ENCODE results near the gene TNKS1BP1.

Gene TNKS1BP1

DNA sequence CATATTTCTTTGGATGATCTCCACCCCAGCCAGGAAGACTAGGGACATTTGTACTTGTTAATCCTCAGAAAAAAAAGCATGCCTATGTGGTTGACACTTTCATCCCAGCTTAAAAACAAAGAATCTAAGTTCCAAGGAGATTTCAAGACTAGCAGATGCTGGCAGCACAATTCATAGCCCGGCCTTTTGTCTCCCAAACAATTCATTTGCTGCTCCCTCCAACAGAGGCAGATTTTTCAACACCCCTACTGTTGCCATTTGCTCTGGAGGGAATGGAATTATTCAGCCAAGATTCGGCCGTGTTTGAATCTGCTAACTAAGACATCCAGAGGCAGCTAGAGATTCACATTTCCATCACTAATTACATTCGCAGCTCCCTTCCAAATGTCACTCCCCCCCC is 28.7 kb upstream of the TNKS1BP1 start:
- no peaks in the 10 kb centered on the region for H4K20me1 ChIP-seq (ENCODE audit: insufficient read depth)
- no peak overlapping the region for H3K4me3 ChIP-seq (IDR thresholded peaks at IDR 0.05; ENCODE audit: insufficient read depth, low read depth, low read length)
- H3K36me3 ChIP-seq (ENCODE audit: insufficient read depth) = no peaks in the 10 kb centered on the region
- H3K4me2 ChIP-seq = no peak overlapping the region
- H3K4me1 ChIP-seq (ENCODE audit: low read depth, poor library complexity, severe bottlenecking) = no peaks in the 10 kb centered on the region
- no peak overlapping the region for H3K27ac ChIP-seq
- TF ChIP-seq, protein P1, sequence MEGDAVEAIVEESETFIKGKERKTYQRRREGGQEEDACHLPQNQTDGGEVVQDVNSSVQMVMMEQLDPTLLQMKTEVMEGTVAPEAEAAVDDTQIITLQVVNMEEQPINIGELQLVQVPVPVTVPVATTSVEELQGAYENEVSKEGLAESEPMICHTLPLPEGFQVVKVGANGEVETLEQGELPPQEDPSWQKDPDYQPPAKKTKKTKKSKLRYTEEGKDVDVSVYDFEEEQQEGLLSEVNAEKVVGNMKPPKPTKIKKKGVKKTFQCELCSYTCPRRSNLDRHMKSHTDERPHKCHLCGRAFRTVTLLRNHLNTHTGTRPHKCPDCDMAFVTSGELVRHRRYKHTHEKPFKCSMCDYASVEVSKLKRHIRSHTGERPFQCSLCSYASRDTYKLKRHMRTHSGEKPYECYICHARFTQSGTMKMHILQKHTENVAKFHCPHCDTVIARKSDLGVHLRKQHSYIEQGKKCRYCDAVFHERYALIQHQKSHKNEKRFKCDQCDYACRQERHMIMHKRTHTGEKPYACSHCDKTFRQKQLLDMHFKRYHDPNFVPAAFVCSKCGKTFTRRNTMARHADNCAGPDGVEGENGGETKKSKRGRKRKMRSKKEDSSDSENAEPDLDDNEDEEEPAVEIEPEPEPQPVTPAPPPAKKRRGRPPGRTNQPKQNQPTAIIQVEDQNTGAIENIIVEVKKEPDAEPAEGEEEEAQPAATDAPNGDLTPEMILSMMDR (conservative IDR thresholded peaks at IDR 0.05; ENCODE audit: low read depth, low read length) = no peak
- H3K79me2 ChIP-seq (ENCODE audit: insufficient read depth, low read depth) = no peaks in the 10 kb centered on the region
- H3K9ac ChIP-seq = no peak overlapping the region
- H3K27me3 ChIP-seq (ENCODE audit: insufficient read depth, low read depth) = no peaks in the 10 kb centered on the region
- H2AFZ ChIP-seq (ENCODE audit: low read depth) = no peak overlapping the region

DNA sequence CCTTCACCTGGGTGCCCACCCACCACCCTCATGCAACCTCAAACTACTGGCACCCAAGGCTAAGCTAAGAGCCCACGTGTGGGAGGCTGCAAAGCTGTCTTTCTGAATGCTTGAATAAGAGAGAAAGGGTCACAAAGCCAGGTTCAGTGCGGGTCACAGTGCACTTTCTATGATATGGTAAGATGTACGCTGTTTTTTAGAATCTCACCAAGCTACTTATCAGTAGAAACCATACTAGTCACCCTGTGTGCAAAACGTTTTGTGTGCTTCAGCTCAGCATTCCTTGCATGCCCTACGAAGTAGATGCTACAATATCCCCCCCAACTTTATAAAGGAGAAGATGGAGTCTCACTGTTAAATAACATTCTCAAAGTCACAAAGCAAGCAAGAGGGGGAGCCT is 28.3 kb upstream of the TNKS1BP1 start:
- no peak overlapping the region for H3K27ac ChIP-seq
- H3K4me2 ChIP-seq = no peak overlapping the region
- H2AFZ ChIP-seq (ENCODE audit: low read depth) = no peak overlapping the region
- H3K79me2 ChIP-seq (ENCODE audit: insufficient read depth, low read depth) = no peaks in the 10 kb centered on the region
- H3K9ac ChIP-seq = no peak overlapping the region
- no peak overlapping the region for H3K4me3 ChIP-seq (IDR thresholded peaks at IDR 0.05; ENCODE audit: insufficient read depth, low read depth, low read length)
- TF ChIP-seq, protein P1 (conservative IDR thresholded peaks at IDR 0.05; ENCODE audit: low read depth, low read length) = no peak
- H3K4me1 ChIP-seq (ENCODE audit: low read depth, poor library complexity, severe bottlenecking) = no peaks in the 10 kb centered on the region
- no peaks in the 10 kb centered on the region for H3K27me3 ChIP-seq (ENCODE audit: insufficient read depth, low read depth)
- no peaks in the 10 kb centered on the region for H4K20me1 ChIP-seq (ENCODE audit: insufficient read depth)
- H3K36me3 ChIP-seq (ENCODE audit: insufficient read depth) = no peaks in the 10 kb centered on the region

DNA sequence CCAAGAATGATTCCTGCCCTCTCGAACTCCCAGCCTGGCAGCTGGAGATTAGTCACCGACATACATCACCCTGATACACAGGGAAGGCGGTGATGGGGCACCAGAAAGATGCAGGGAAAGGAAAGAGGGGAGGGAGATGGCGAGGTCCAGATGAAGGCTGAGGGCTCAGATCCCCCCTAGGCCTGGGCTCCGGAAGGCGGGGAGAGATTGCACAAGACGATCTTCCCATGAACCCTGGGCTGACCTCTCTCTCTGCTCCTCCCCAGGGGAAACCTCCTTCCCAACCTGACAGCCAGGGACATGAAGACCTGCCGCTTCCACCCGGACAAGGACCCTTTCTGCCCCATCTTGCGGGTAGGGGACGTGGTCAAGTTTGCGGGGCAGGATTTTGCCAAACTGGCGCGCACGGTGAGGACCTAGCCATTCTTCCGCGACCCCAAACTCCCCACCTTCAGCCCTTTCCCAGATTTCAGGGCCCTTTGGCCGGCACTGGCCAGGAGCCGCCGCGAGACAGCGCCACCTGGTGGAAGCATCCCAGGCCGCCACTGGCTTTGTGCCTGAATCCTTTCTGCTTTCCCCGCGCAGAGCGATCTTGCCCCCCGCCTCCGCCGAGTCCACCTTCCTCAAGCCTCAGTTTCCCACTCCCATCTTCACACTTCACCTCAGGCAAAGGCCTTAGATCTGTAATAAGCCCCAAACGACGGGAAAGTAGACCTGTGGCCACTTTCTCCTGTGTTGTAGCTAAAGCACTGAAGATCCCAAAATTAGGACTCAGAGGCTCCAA is 24.9 kb upstream of the TNKS1BP1 start:
- Histone ChIP-seq H2AFZ (ENCODE audit: low read depth) (no peak overlapping the region), H3K4me1 (ENCODE audit: low read depth, poor library complexity, severe bottlenecking) (no peaks in the 10 kb centered on the region), H3K4me2 (no peak overlapping the region), H3K36me3 (ENCODE audit: insufficient read depth) (no peaks in the 10 kb centered on the region), H3K4me3 (IDR thresholded peaks at IDR 0.05; ENCODE audit: insufficient read depth, low read depth, low read length) (no peak overlapping the region), H3K27me3 (ENCODE audit: insufficient read depth, low read depth) (no peaks in the 10 kb centered on the region), H4K20me1 (ENCODE audit: insufficient read depth) (no peaks in the 10 kb centered on the region), H3K9ac (no peak overlapping the region), H3K79me2 (ENCODE audit: insufficient read depth, low read depth) (no peaks in the 10 kb centered on the region), H3K27ac (no peak overlapping the region)
- TF ChIP-seq, protein P1 (conservative IDR thresholded peaks at IDR 0.05; ENCODE audit: low read depth, low read length) = peak; percentile 71

DNA sequence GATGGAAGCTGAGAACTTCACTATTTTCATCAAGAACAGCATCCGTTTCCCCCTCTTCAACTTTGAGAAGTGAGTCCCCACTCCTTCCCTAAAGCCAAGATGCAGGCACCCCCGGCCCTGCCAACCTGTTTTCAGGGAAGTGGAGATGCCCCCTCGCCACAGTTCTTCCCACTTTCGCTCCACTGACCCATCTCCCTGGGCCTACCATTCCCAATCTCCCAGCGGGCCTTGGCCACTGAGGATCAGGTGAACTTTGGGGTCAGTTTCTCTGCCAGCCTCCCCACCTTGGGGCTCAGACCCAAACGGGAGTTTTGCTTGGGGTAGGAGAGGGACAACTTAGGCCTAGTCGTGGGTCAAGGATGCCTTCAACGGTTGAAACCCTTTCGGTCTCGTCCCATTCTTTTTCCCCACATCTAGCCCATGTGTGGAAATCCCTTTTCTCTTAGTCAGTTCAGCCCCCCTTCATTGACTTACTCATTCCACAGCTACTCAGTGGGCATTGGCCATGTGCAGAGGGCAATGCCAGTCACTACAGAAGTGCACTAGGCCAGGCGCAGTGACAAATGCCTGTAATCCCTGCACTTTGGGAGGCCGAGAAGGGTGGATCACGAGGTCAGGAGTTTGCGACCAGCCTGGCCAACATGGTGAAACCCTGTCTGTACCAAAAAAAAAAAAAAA is 24.0 kb upstream of the TNKS1BP1 start:
- H3K4me2 ChIP-seq = no peak overlapping the region

More for the DNA sequence above, 24.0 kb upstream of the TNKS1BP1 start:
- H3K4me3 ChIP-seq (IDR thresholded peaks at IDR 0.05; ENCODE audit: insufficient read depth, low read depth, low read length) = no peak overlapping the region
- H3K79me2 ChIP-seq (ENCODE audit: insufficient read depth, low read depth) = no peaks in the 10 kb centered on the region
- H3K9ac ChIP-seq = no peak overlapping the region
- H3K27ac ChIP-seq = no peak overlapping the region
- H3K4me1 ChIP-seq (ENCODE audit: low read depth, poor library complexity, severe bottlenecking) = no peaks in the 10 kb centered on the region
- TF ChIP-seq, protein P1 (conservative IDR thresholded peaks at IDR 0.05; ENCODE audit: low read depth, low read length) = no peak
- H2AFZ ChIP-seq (ENCODE audit: low read depth) = no peak overlapping the region
- no peaks in the 10 kb centered on the region for H3K36me3 ChIP-seq (ENCODE audit: insufficient read depth)
- H3K27me3 ChIP-seq (ENCODE audit: insufficient read depth, low read depth) = no peaks in the 10 kb centered on the region
- no peaks in the 10 kb centered on the region for H4K20me1 ChIP-seq (ENCODE audit: insufficient read depth)
